Stimulated activated CD4-positive, alpha-beta T cell treated with anti-CD3 and anti-CD28 coated beads, Interleukin-4, amount 100 ng/mL, for 24 hours (primary cell): ENCODE measurements around the gene PPP1R9B.
A peak's percentile ranks its signal among the peaks of the same experiment; 100 is the strongest.

ENCODE experiments used
- DNase-seq: peaks from one replicate; pipeline ENCODE4 v3.0.0-alpha.2; 2020

Gene PPP1R9B

GRCh38 chr17:50122945-50123344, 27.5 kb downstream of the PPP1R9B start:
- DNase-seq, result no peak

GRCh38 chr17:50120475-50121253, 29.8 kb downstream of the PPP1R9B start:
- DNase-seq, result no peak

- no peak for DNase-seq
Observed at GRCh38 chr17:50118828-50119218, 31.7 kb downstream of the PPP1R9B start.

- no peak for DNase-seq
Observed at GRCh38 chr17:50118076-50118827, 32.2 kb downstream of the PPP1R9B start.

- DNase-seq, result peak; percentile 60
Observed at GRCh38 chr17:50117202-50118051, 33.0 kb downstream of the PPP1R9B start.

- no peak for DNase-seq
Observed at GRCh38 chr17:50115756-50116155, 34.7 kb downstream of the PPP1R9B start.

GRCh38 chr17:50114849-50115357, 35.6 kb downstream of the PPP1R9B start:
- DNase-seq, result peak; percentile 27

GRCh38 chr17:50114401-50114800, 36.1 kb downstream of the PPP1R9B start:
- no peak for DNase-seq

- DNase-seq, result no peak
Observed at GRCh38 chr17:50113624-50114320, 36.7 kb downstream of the PPP1R9B start.

GRCh38 chr17:50112694-50113093, 37.8 kb downstream of the PPP1R9B start:
- no peak for DNase-seq

GRCh38 chr17:50111673-50112655, 38.5 kb downstream of the PPP1R9B start:
- no peak for DNase-seq

GRCh38 chr17:50110591-50111349, 39.7 kb downstream of the PPP1R9B start:
- no peak for DNase-seq

GRCh38 chr17:50109785-50110184, 40.7 kb downstream of the PPP1R9B start:
- DNase-seq, result no peak

- DNase-seq, result no peak
Observed at GRCh38 chr17:50109207-50109606, 41.3 kb downstream of the PPP1R9B start.

- no peak for DNase-seq
Observed at GRCh38 chr17:50108556-50108955, 41.9 kb downstream of the PPP1R9B start.

- no peak for DNase-seq
Observed at GRCh38 chr17:50107790-50108414, 42.6 kb downstream of the PPP1R9B start.

GRCh38 chr17:50106393-50107131, 43.9 kb downstream of the PPP1R9B start:
- no peak for DNase-seq

- DNase-seq, result no peak
Observed at GRCh38 chr17:50105811-50106210, 44.7 kb downstream of the PPP1R9B start.

GRCh38 chr17:50103941-50104340, 46.5 kb downstream of the PPP1R9B start:
- DNase-seq, result no peak
